ENCODE data around the gene UBTD2.

GRCh38 chr5:172209714-172210113, 73.8 kb downstream of the UBTD2 start:
- TF ChIP-seq TSHZ2 (CRISPR knock-in tag; IDR thresholded peaks at IDR 0.05), result no peak
- TF ChIP-seq ZNF565 (CRISPR knock-in tag; conservative IDR thresholded peaks at IDR 0.05; ENCODE audit: low read depth), result no peak
- no peak for TF ChIP-seq ZFP3 (CRISPR knock-in tag; IDR thresholded peaks at IDR 0.05)
- TF ChIP-seq ZFP30 (CRISPR knock-in tag; IDR thresholded peaks at IDR 0.05), result no peak
- TF ChIP-seq PPARA (CRISPR knock-in tag; IDR thresholded peaks at IDR 0.05; ENCODE audit: borderline replicate concordance), result no peak
- TF ChIP-seq ZNF70 (CRISPR knock-in tag; IDR thresholded peaks at IDR 0.05), result no peak
- TF ChIP-seq CSDC2 (CRISPR knock-in tag; IDR thresholded peaks at IDR 0.05), result no peak
- TF ChIP-seq, protein P1, sequence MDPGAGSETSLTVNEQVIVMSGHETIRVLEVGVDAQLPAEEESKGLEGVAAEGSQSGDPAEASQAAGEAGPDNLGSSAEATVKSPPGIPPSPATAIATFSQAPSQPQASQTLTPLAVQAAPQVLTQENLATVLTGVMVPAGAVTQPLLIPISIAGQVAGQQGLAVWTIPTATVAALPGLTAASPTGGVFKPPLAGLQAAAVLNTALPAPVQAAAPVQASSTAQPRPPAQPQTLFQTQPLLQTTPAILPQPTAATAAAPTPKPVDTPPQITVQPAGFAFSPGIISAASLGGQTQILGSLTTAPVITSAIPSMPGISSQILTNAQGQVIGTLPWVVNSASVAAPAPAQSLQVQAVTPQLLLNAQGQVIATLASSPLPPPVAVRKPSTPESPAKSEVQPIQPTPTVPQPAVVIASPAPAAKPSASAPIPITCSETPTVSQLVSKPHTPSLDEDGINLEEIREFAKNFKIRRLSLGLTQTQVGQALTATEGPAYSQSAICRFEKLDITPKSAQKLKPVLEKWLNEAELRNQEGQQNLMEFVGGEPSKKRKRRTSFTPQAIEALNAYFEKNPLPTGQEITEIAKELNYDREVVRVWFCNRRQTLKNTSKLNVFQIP (CRISPR knock-in tag; IDR thresholded peaks at IDR 0.05; ENCODE audit: borderline replicate concordance, low read depth), result no peak
- no peak for TF ChIP-seq TOX (CRISPR knock-in tag; IDR thresholded peaks at IDR 0.05; ENCODE audit: borderline replicate concordance)
- no peak for TF ChIP-seq ARNTL (CRISPR knock-in tag; IDR thresholded peaks at IDR 0.05; ENCODE audit: borderline replicate concordance, low read depth)
